ENCODE results near the gene STRBP. TPM values are rescaled to one million over a fixed set of nuclear protein-coding genes. Genes with fewer than 3 reads are reported as not detected.
"Not testable (repeated sequence)": the region's sequence is repeated elsewhere in the genome, so short reads cannot be mapped to it uniquely, and the experiment has no call there.

STRBP gene
- total RNA-seq, 1 donor from 2014 or later, result 99.4 TPM

DNA sequence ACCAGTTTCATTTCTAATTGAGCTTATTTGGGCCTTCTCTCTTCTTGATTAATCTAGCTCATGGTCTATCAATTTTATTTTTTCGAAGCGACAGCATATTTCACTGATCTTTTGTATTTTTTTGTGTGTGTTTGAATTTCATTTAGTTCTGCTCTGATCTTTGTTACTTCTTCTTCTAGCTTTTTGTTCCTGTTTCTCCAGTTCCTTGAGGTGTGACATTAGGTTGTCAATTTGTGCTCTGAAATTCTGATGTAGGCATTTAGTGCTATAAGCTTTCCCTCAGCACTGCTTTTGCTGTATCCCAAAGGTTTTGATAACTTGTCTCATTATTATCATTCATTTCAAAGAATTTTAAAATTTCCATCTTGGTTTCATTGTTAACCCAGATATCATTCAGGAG, 67.3 kb downstream of the STRBP start:
- Histone ChIP-seq H3K36me3 (no peaks in the 10 kb centered on the region), H3K4me2 (no peak overlapping the region), H3F3A (ENCODE audit: low read depth) (no peaks in the 10 kb centered on the region), H2AFZ (replicated peaks) (no peak overlapping the region), H3K9me3 (ENCODE audit: low read depth) (no peaks in the 10 kb centered on the region), H3K4me1 (no peaks in the 10 kb centered on the region), H3K4me3 (no peak overlapping the region), H4K20me1 (ENCODE audit: low read depth) (no peaks in the 10 kb centered on the region), H3K9ac (no peak overlapping the region), H3K79me2 (ENCODE audit: low read depth) (peaks cover 1% of the 10 kb centered on the region), H3K27me3 (no peaks in the 10 kb centered on the region), H3K27ac (no peak overlapping the region)
- H3K4me1 Mint-ChIP-seq, result no peaks in the 10 kb centered on the region
- peaks cover 3% of the 10 kb centered on the region for H3K27me3 Mint-ChIP-seq (ENCODE audit: insufficient read depth, low read depth)
- TF ChIP-seq EZH2 (IDR thresholded peaks at IDR 0.05) (no peak), EZH2phosphoT487 (IDR thresholded peaks at IDR 0.05) (no peak)
- TF ChIP-seq, protein P1, sequence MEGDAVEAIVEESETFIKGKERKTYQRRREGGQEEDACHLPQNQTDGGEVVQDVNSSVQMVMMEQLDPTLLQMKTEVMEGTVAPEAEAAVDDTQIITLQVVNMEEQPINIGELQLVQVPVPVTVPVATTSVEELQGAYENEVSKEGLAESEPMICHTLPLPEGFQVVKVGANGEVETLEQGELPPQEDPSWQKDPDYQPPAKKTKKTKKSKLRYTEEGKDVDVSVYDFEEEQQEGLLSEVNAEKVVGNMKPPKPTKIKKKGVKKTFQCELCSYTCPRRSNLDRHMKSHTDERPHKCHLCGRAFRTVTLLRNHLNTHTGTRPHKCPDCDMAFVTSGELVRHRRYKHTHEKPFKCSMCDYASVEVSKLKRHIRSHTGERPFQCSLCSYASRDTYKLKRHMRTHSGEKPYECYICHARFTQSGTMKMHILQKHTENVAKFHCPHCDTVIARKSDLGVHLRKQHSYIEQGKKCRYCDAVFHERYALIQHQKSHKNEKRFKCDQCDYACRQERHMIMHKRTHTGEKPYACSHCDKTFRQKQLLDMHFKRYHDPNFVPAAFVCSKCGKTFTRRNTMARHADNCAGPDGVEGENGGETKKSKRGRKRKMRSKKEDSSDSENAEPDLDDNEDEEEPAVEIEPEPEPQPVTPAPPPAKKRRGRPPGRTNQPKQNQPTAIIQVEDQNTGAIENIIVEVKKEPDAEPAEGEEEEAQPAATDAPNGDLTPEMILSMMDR (IDR thresholded peaks at IDR 0.05), result no peak
- H3K27ac Mint-ChIP-seq, result no peak overlapping the region
- H3K4me3 Mint-ChIP-seq, result no peak overlapping the region
- peaks cover 4% of the 10 kb centered on the region for H3K9me3 Mint-ChIP-seq
- no peak for DNase-seq (ENCODE audit: low spot score)
- H3K36me3 Mint-ChIP-seq, result peaks cover 8% of the 10 kb centered on the region

DNA sequence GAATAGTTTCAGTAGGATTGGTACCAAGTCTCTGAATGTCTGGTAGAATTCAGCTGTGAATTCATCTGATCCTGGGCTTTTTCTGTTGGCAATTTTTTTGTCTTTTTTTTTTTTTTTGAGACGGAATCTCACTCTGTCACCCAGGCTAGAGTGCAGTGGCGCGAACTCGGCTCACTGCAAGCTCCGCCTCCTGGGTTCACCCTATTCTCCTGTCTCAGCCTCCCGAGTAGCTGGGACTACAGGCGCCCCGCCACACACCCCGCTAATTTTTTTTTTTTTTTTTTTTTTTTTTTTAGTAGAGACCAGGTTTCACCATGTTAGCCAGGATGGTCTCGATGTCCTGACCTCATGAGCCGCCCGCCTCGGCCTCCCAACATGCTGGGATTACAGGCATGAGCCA, 67.9 kb downstream of the STRBP start:
- not testable (repeated sequence) for H3K4me3 ChIP-seq; H3K27ac ChIP-seq; H3K4me1 Mint-ChIP-seq; H3K27me3 Mint-ChIP-seq (ENCODE audit: insufficient read depth, low read depth); H3K4me2 ChIP-seq; H3K36me3 Mint-ChIP-seq; H3K36me3 ChIP-seq; H3K9ac ChIP-seq; H3F3A ChIP-seq (ENCODE audit: low read depth); H3K4me1 ChIP-seq; H4K20me1 ChIP-seq (ENCODE audit: low read depth); H3K27me3 ChIP-seq; H3K79me2 ChIP-seq (ENCODE audit: low read depth); DNase-seq (ENCODE audit: low spot score); H3K9me3 Mint-ChIP-seq; H3K9me3 ChIP-seq (ENCODE audit: low read depth); H3K4me3 Mint-ChIP-seq; H2AFZ ChIP-seq (replicated peaks); H3K27ac Mint-ChIP-seq

DNA sequence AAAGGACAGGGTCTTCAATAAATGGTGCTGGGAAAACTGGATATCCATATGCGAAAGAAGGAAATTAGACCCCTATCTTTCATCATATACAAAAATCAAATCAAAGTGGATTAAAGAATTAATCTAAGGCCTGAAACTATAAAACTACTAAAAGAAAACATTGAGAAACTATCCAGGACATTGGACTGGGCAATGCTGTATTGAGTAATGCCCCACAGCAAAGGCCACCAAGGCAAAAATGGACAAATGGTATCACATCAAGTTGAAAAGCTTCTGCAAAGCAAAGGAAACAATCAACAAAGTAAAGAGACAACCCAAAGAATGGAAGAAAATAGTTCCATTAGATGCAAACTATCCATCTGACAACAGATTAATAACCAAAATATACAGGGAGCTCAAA, 72.3 kb downstream of the STRBP start:
- no peak overlapping the region for H3K27ac Mint-ChIP-seq
- no peaks in the 10 kb centered on the region for H3K4me1 Mint-ChIP-seq

DNA sequence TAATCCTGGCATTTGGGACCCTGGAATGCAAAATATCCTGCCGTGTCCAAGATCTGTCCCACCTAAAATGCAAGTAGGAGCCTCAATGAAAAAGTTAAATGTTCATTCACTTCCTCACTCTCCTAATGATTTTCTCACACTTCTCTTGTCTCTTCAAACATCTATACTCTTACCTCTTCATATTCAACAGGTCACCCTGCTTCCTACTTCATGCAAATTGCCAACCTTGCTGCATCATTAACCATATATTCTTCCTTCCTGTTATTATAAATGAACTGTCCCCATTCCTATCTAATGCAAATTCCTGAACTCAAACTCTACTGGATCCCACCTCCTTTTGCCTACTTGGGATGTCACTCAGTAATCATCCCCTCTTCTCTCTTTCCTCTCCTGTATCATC, 74.4 kb downstream of the STRBP start:
- no peak for DNase-seq (ENCODE audit: low spot score)
- Mint-ChIP-seq H3K27me3 (ENCODE audit: insufficient read depth, low read depth) (peaks cover 2% of the 10 kb centered on the region), H3K4me3 (no peak overlapping the region), H3K27ac (no peak overlapping the region), H3K4me1 (no peaks in the 10 kb centered on the region), H3K36me3 (peaks cover under 1% of the 10 kb centered on the region), H3K9me3 (no peaks in the 10 kb centered on the region)
- TF ChIP-seq EZH2 (IDR thresholded peaks at IDR 0.05) (no peak), EZH2phosphoT487 (IDR thresholded peaks at IDR 0.05) (no peak)
- TF ChIP-seq, protein P1 (IDR thresholded peaks at IDR 0.05), result no peak
- H4K20me1 ChIP-seq (ENCODE audit: low read depth), result no peaks in the 10 kb centered on the region
- no peaks in the 10 kb centered on the region for H3K36me3 ChIP-seq
- no peak overlapping the region for H3K9ac ChIP-seq
- H3K79me2 ChIP-seq (ENCODE audit: low read depth), result peaks cover 44% of the 10 kb centered on the region
- no peak overlapping the region for H3K27ac ChIP-seq
- no peak overlapping the region for H3K4me3 ChIP-seq
- no peak overlapping the region for H3K4me2 ChIP-seq
- H3K9me3 ChIP-seq (ENCODE audit: low read depth), result no peaks in the 10 kb centered on the region
- H3K27me3 ChIP-seq, result no peaks in the 10 kb centered on the region
- no peaks in the 10 kb centered on the region for H3K4me1 ChIP-seq
- no peaks in the 10 kb centered on the region for H3F3A ChIP-seq (ENCODE audit: low read depth)
- H2AFZ ChIP-seq (replicated peaks), result no peak overlapping the region

More for the DNA sequence above, 72.3 kb downstream of the STRBP start:
- H3K79me2 ChIP-seq (ENCODE audit: low read depth), result peaks cover 28% of the 10 kb centered on the region
- DNase-seq (ENCODE audit: low spot score), result no peak
- H3K4me2 ChIP-seq, result no peak overlapping the region
- H3K36me3 Mint-ChIP-seq, result no peaks in the 10 kb centered on the region
- H2AFZ ChIP-seq (replicated peaks), result no peak overlapping the region
- no peaks in the 10 kb centered on the region for H3K9me3 Mint-ChIP-seq
- H3F3A ChIP-seq (ENCODE audit: low read depth), result no peaks in the 10 kb centered on the region
- H3K4me3 ChIP-seq, result no peak overlapping the region
- no peaks in the 10 kb centered on the region for H3K9me3 ChIP-seq (ENCODE audit: low read depth)
- H3K27ac ChIP-seq, result no peak overlapping the region
- no peak overlapping the region for H3K4me3 Mint-ChIP-seq
- no peaks in the 10 kb centered on the region for H4K20me1 ChIP-seq (ENCODE audit: low read depth)
- H3K4me1 ChIP-seq, result no peaks in the 10 kb centered on the region
- no peaks in the 10 kb centered on the region for H3K36me3 ChIP-seq
- TF ChIP-seq, protein P1 (IDR thresholded peaks at IDR 0.05), result no peak
- no peak for TF ChIP-seq EZH2phosphoT487 (IDR thresholded peaks at IDR 0.05)
- TF ChIP-seq EZH2 (IDR thresholded peaks at IDR 0.05), result no peak
- H3K27me3 ChIP-seq, result no peaks in the 10 kb centered on the region
- H3K27me3 Mint-ChIP-seq (ENCODE audit: insufficient read depth, low read depth), result peaks cover 3% of the 10 kb centered on the region
- H3K9ac ChIP-seq, result no peak overlapping the region
